ENCODE measurements around the gene CPE. TPM values are rescaled to one million over a fixed set of nuclear protein-coding genes. Genes with fewer than 3 reads are reported as not detected.

The CPE gene
- total and polyA plus RNA-seq, 4 donors, result 3.0 to 5.6 (median 4.5) TPM

- DNase-seq (ENCODE audit: low spot score), result no peak
- Histone ChIP-seq H3K9me3 (ENCODE audit: control insufficient read depth in 4 of 4, low read length in 3 of 4) (no peaks in the 10 kb centered on the region), H3K4me1 (ENCODE audit: control insufficient read depth in 4 of 4, insufficient read depth in 4 of 4, low read length in 3 of 4) (peaks cover 2 to 14% (median 9%) of the 10 kb centered on the region in 4 donors), H3K4me3 (ENCODE audit: low read depth in 1 of 3, low read length in 3 of 3) (no peak overlapping the region), H3K27me3 (ENCODE audit: control insufficient read depth in 4 of 4, insufficient read depth in 4 of 4, low read length in 3 of 4) (peaks cover 0 to 3% (median 0%) of the 10 kb centered on the region in 4 donors), H3K9ac (ENCODE audit: low read depth in 1 of 2, low read length in 2 of 2) (no peak overlapping the region), H3K36me3 (ENCODE audit: control insufficient read depth in 4 of 4, insufficient read depth in 3 of 4, low read depth in 1 of 4, low read length in 3 of 4) (no peaks in the 10 kb centered on the region), H3K27ac (ENCODE audit: low read depth in 1 of 2, low read length in 2 of 2) (no peak overlapping the region)
- TF ChIP-seq REST (IDR thresholded peaks at IDR 0.05) (no peak), TAF1 (conservative IDR thresholded peaks at IDR 0.05) (no peak), RAD21 (IDR thresholded peaks at IDR 0.05) (no peak), EGR1 (IDR thresholded peaks at IDR 0.05; ENCODE audit: low read depth in 2 of 2) (no peak), HNF4G (IDR thresholded peaks at IDR 0.05) (no peak), HNF4A (conservative IDR thresholded peaks at IDR 0.05) (no peak), ATF3 (IDR thresholded peaks at IDR 0.05) (no peak), JUND (IDR thresholded peaks at IDR 0.05) (no peak), RXRA (IDR thresholded peaks at IDR 0.05) (no peak), YY1 (IDR thresholded peaks at IDR 0.05) (no peak), CTCF (IDR thresholded peaks at IDR 0.05; ENCODE audit: low read depth, low read length, missing input control) (no peak), SP1 (IDR thresholded peaks at IDR 0.05) (no peak), FOXA2 (IDR thresholded peaks at IDR 0.05) (no peak), MAX (IDR thresholded peaks at IDR 0.05) (no peak), FOXA1 (IDR thresholded peaks at IDR 0.05) (no peak), GABPA (IDR thresholded peaks at IDR 0.05 in 1 of 2, conservative IDR thresholded peaks at IDR 0.05 in 1 of 2) (no peak)
- 94% methylated on average over 4 of the region's 4 CpGs for WGBS
Observed at GRCh38 chr4:165520086-165520485, 141.3 kb downstream of the CPE start.

- H3K9ac ChIP-seq (ENCODE audit: low read depth in 1 of 2, low read length in 2 of 2), result no peak overlapping the region
- no peaks in the 10 kb centered on the region for H3K36me3 ChIP-seq (ENCODE audit: control insufficient read depth in 4 of 4, insufficient read depth in 3 of 4, low read depth in 1 of 4, low read length in 3 of 4)
- H3K9me3 ChIP-seq (ENCODE audit: control insufficient read depth in 4 of 4, low read length in 3 of 4), result no peaks in the 10 kb centered on the region
- no peak for DNase-seq (ENCODE audit: low spot score)
- no peak overlapping the region for H3K4me3 ChIP-seq (ENCODE audit: low read depth in 1 of 3, low read length in 3 of 3)
- WGBS, result 88% methylated on average over 1 of the region's 1 CpG
- H3K27me3 ChIP-seq (ENCODE audit: control insufficient read depth in 4 of 4, insufficient read depth in 4 of 4, low read length in 3 of 4), result no peaks in the 10 kb centered on the region
- no peak overlapping the region for H3K27ac ChIP-seq (ENCODE audit: low read depth in 1 of 2, low read length in 2 of 2)
- peaks cover 2 to 14% (median 9%) of the 10 kb centered on the region in 4 donors for H3K4me1 ChIP-seq (ENCODE audit: control insufficient read depth in 4 of 4, insufficient read depth in 4 of 4, low read length in 3 of 4)
- TF ChIP-seq SP1 (IDR thresholded peaks at IDR 0.05) (no peak), TAF1 (conservative IDR thresholded peaks at IDR 0.05) (no peak)
- TF ChIP-seq, protein P1, sequence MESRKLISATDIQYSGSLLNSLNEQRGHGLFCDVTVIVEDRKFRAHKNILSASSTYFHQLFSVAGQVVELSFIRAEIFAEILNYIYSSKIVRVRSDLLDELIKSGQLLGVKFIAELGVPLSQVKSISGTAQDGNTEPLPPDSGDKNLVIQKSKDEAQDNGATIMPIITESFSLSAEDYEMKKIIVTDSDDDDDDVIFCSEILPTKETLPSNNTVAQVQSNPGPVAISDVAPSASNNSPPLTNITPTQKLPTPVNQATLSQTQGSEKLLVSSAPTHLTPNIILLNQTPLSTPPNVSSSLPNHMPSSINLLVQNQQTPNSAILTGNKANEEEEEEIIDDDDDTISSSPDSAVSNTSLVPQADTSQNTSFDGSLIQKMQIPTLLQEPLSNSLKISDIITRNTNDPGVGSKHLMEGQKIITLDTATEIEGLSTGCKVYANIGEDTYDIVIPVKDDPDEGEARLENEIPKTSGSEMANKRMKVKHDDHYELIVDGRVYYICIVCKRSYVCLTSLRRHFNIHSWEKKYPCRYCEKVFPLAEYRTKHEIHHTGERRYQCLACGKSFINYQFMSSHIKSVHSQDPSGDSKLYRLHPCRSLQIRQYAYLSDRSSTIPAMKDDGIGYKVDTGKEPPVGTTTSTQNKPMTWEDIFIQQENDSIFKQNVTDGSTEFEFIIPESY (IDR thresholded peaks at IDR 0.05), result no peak
Observed at GRCh38 chr4:165522050-165522449, 143.2 kb downstream of the CPE start.
